MCF 10A (cell line): ENCODE results near the gene THUMPD1. TPM values are rescaled to one million over a fixed set of nuclear protein-coding genes. Genes with fewer than 3 reads are reported as not detected.
"Not testable (repeated sequence)": the region's sequence is repeated elsewhere in the genome, so short reads cannot be mapped to it uniquely, and the experiment has no call there.

Experiments used
- BruUV-seq: library from RNA; stranded (reverse); fragments of 400-500 nt; replicated peaks from 2 replicates; lab custom pipeline; 2021; lab: Mats Ljungman, UMichigan
- CTCF ChIA-PET: fragments of 300-600 bp; sonication (Branson Sonifier 250); formaldehyde crosslinking; extraction: SDS; loops from one replicate; lab custom pipeline; 2021; ENCODE audit warnings: antibody characterized with exemption, inconsistent platforms; lab: Yijun Ruan, JAX
- POLR2A ChIA-PET: fragments of 300-600, 350-650 bp; sonication (Branson Sonifier 250); formaldehyde crosslinking; extraction: SDS; loops from one replicate; lab custom pipeline; 2020; ENCODE audit warnings: antibody characterized with exemption, inconsistent platforms; lab: Yijun Ruan, JAX
- DNase-seq: peaks from one replicate; pipeline ENCODE4 v3.0.0-alpha.2; 2018; ENCODE audit not compliant: unreplicated experiment
- H3K27ac Mint-ChIP-seq: one replicate; pipeline ENCODE4 v1.8.0; 2022; ENCODE audit warnings: mild to moderate bottlenecking, low read depth, mixed read lengths; ENCODE audit not compliant: unreplicated experiment
- H3K27me3 Mint-ChIP-seq: one replicate; pipeline ENCODE4 v1.8.0; 2022; ENCODE audit warnings: mixed read lengths; ENCODE audit not compliant: insufficient read depth, unreplicated experiment
- H3K36me3 Mint-ChIP-seq: one replicate; pipeline ENCODE4 v1.8.0; 2022; ENCODE audit warnings: mild to moderate bottlenecking, moderate library complexity, mixed read lengths; ENCODE audit not compliant: insufficient read depth, unreplicated experiment
- H3K4me1 Mint-ChIP-seq: one replicate; pipeline ENCODE4 v1.8.0; 2022; ENCODE audit warnings: mixed read lengths; ENCODE audit not compliant: insufficient read depth, unreplicated experiment
- H3K4me3 Mint-ChIP-seq: one replicate; pipeline ENCODE4 v1.8.0; 2022; ENCODE audit warnings: mild to moderate bottlenecking, moderate library complexity, mixed read lengths; ENCODE audit not compliant: unreplicated experiment
- H3K9me3 Mint-ChIP-seq: one replicate; pipeline ENCODE4 v1.8.0; 2022; ENCODE audit warnings: mixed read lengths; ENCODE audit not compliant: unreplicated experiment
- intact Hi-C: fragments of 100-400 bp; cut with micrococcal nuclease; formaldehyde crosslinking; loops from 2 replicates; pipeline ENCODE4 v1.14.1; 2022
- total RNA-seq: library from RNA; stranded (reverse); gene quantifications from 2 replicates; pipeline ENCODE4 v1.2.3, GENCODE V29; 2022
- TF ChIP-seq, protein P1 (sequence below): fragments of 200-600 bp; IDR thresholded peaks from one replicate; pipeline ENCODE4 v1.8.0; 2022; ENCODE audit warnings: antibody characterized with exemption, mild to moderate bottlenecking; ENCODE audit not compliant: unreplicated experiment

THUMPD1 gene
- total RNA-seq, 1 experiment from 2014 or later, result 26.5 TPM

- ChIA-PET POLR2A (no interaction called here), CTCF (no interaction called here)
- H3K36me3 Mint-ChIP-seq, result no peaks in the 10 kb centered on the region
- intact Hi-C loops, result loop anchor here (5.0 to 10.0 kb wide), 2 partner anchors 320 to 803 kb away; no protein-coding TSS in a partner anchor
- TF ChIP-seq, protein P1, sequence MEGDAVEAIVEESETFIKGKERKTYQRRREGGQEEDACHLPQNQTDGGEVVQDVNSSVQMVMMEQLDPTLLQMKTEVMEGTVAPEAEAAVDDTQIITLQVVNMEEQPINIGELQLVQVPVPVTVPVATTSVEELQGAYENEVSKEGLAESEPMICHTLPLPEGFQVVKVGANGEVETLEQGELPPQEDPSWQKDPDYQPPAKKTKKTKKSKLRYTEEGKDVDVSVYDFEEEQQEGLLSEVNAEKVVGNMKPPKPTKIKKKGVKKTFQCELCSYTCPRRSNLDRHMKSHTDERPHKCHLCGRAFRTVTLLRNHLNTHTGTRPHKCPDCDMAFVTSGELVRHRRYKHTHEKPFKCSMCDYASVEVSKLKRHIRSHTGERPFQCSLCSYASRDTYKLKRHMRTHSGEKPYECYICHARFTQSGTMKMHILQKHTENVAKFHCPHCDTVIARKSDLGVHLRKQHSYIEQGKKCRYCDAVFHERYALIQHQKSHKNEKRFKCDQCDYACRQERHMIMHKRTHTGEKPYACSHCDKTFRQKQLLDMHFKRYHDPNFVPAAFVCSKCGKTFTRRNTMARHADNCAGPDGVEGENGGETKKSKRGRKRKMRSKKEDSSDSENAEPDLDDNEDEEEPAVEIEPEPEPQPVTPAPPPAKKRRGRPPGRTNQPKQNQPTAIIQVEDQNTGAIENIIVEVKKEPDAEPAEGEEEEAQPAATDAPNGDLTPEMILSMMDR, result no peak
- H3K27me3 Mint-ChIP-seq, result no peaks in the 10 kb centered on the region
- no TSS peak for BruUV-seq
- no peaks in the 10 kb centered on the region for H3K9me3 Mint-ChIP-seq
- no peak for DNase-seq
- H3K27ac Mint-ChIP-seq, result no peak overlapping the region
- no peaks in the 10 kb centered on the region for H3K4me1 Mint-ChIP-seq
- no peak overlapping the region for H3K4me3 Mint-ChIP-seq
Measured at GRCh38 chr16:20707461-20707860, 34.2 kb downstream of the THUMPD1 start.

GRCh38 chr16:20705972-20706371 is 35.6 kb downstream of the THUMPD1 start:
- H3K27ac Mint-ChIP-seq, H3K9me3 Mint-ChIP-seq, DNase-seq, POLR2A ChIA-PET, BruUV-seq, H3K36me3 Mint-ChIP-seq, H3K27me3 Mint-ChIP-seq, H3K4me3 Mint-ChIP-seq, H3K4me1 Mint-ChIP-seq, CTCF ChIA-PET: not testable (repeated sequence)
- intact Hi-C loops, result loop anchor here (5.0 to 10.0 kb wide), 2 partner anchors 319 to 801 kb away; no protein-coding TSS in a partner anchor

DNA sequence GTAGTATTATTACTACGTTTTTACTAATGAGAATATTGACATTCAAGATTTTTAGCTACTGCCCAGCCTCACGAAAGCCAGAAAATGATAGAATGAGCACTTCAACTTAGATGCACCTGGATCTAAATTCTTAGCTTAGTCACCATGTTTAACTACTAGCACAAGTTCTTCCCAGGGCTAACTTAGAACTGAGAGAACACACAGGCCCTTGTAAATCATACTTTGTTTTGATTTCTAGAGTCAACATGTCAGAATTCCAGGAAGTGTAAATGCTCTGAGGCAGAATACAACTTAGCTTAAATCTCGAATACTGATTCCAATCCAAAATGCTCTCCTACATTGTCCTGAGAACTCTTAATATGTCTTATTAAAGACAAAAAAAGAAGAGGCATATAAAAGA is 37.3 kb downstream of the THUMPD1 start:
- DNase-seq, result no peak
- Mint-ChIP-seq H3K9me3 (no peaks in the 10 kb centered on the region), H3K27me3 (peaks cover 20% of the 10 kb centered on the region), H3K27ac (no peak overlapping the region), H3K4me3 (no peak overlapping the region), H3K4me1 (no peaks in the 10 kb centered on the region), H3K36me3 (no peaks in the 10 kb centered on the region)
- TF ChIP-seq, protein P1, result no peak
- intact Hi-C loops, result loop anchor here (10.0 kb wide), 1 partner anchor 799 kb away; no protein-coding TSS in a partner anchor
- CTCF ChIA-PET, result interaction anchor here (0.8 to 1.3 kb wide), 2 partner anchors 36 to 796 kb away, joined by 3 read pairs; no protein-coding TSS in a partner anchor
- no TSS peak for BruUV-seq
- POLR2A ChIA-PET, result interaction anchor here (0.7 kb wide), 1 partner anchor 37 kb away, joined by 3 read pairs; the partner anchor contains the start of gene THUMPD1

GRCh38 chr16:20701692-20702091 is 39.9 kb downstream of the THUMPD1 start:
- H3K27ac Mint-ChIP-seq, DNase-seq, H3K4me1 Mint-ChIP-seq, H3K4me3 Mint-ChIP-seq, H3K9me3 Mint-ChIP-seq, H3K36me3 Mint-ChIP-seq, POLR2A ChIA-PET, BruUV-seq: not testable (repeated sequence)
- CTCF ChIA-PET, result interaction anchor here (0.7 kb wide), 1 partner anchor 11 kb away, joined by 4 read pairs; no protein-coding TSS in a partner anchor
- peaks cover 24% of the 10 kb centered on the region for H3K27me3 Mint-ChIP-seq
- intact Hi-C loops, result loop anchor here (10.0 kb wide), 1 partner anchor 797 kb away; no protein-coding TSS in a partner anchor

DNA sequence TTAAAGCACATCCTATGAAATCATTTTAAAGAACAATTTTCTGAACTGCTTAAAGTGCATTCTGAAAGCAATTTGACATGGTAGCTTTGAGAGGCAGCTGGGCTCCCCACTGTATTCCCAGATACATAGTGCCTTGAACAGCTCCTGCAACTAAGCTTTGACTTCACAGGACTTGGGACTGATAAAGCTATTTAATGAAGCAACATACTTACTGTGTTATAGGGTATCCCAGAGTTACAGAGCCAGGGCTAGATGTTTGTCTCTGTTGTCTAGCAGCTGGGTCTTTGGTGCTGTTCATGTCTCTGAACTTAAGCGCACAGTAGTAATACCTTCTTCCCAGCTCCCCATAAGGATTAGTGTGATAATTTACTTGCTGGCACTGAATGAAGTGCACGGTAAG is 45.0 kb downstream of the THUMPD1 start:
- peaks cover 24% of the 10 kb centered on the region for H3K27me3 Mint-ChIP-seq
- intact Hi-C loops, result no loop called here
- no peaks in the 10 kb centered on the region for H3K9me3 Mint-ChIP-seq
- no TSS peak for BruUV-seq
- H3K4me3 Mint-ChIP-seq, result no peak overlapping the region
- H3K36me3 Mint-ChIP-seq, result no peaks in the 10 kb centered on the region
- CTCF ChIA-PET, result interaction anchor here (1.2 kb wide), 1 partner anchor 312 kb away, joined by 3 read pairs; no protein-coding TSS in a partner anchor
- TF ChIP-seq, protein P1, result no peak
- no peak for DNase-seq
- POLR2A ChIA-PET, result interaction anchor here (0.7 kb wide), 1 partner anchor 45 kb away, joined by 3 read pairs; no protein-coding TSS in a partner anchor
- H3K4me1 Mint-ChIP-seq, result no peaks in the 10 kb centered on the region
- H3K27ac Mint-ChIP-seq, result no peak overlapping the region
